ENCODE data around the gene SENP5. TPM values are rescaled to one million over a fixed set of nuclear protein-coding genes. Genes with fewer than 3 reads are reported as not detected.

Gene SENP5
- total and polyA plus RNA-seq, 9 donors = 8.6 to 41.1 (median 28.5) TPM

GRCh38 chr3:196967412-196968232, 99.9 kb downstream of the SENP5 start:
- 25 to 59% (median 31%) methylated on average over 33 to 35 of the region's 35 CpGs for WGBS, 3 donors
- peaks cover 4% of the 10 kb centered on the region for H3K27me3 ChIP-seq
- H3K4me3 ChIP-seq = peak overlapping the region; percentile 65
- DNase-seq = no peak
- no peak for TF ChIP-seq EP300 (IDR thresholded peaks at IDR 0.05)
- TF ChIP-seq, protein P1, sequence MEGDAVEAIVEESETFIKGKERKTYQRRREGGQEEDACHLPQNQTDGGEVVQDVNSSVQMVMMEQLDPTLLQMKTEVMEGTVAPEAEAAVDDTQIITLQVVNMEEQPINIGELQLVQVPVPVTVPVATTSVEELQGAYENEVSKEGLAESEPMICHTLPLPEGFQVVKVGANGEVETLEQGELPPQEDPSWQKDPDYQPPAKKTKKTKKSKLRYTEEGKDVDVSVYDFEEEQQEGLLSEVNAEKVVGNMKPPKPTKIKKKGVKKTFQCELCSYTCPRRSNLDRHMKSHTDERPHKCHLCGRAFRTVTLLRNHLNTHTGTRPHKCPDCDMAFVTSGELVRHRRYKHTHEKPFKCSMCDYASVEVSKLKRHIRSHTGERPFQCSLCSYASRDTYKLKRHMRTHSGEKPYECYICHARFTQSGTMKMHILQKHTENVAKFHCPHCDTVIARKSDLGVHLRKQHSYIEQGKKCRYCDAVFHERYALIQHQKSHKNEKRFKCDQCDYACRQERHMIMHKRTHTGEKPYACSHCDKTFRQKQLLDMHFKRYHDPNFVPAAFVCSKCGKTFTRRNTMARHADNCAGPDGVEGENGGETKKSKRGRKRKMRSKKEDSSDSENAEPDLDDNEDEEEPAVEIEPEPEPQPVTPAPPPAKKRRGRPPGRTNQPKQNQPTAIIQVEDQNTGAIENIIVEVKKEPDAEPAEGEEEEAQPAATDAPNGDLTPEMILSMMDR (IDR thresholded peaks at IDR 0.05) = no peak
- TF ChIP-seq POLR2A (IDR thresholded peaks at IDR 0.05) = no peak
- H3K36me3 ChIP-seq = no peaks in the 10 kb centered on the region
- intact Hi-C loops (cut with DNase I) = no loop called here
- no peak overlapping the region for H3K27ac ChIP-seq
- H3K9me3 ChIP-seq = no peaks in the 10 kb centered on the region
- H3K4me1 ChIP-seq (ENCODE audit: insufficient read depth) = peaks cover 5% of the 10 kb centered on the region

DNA sequence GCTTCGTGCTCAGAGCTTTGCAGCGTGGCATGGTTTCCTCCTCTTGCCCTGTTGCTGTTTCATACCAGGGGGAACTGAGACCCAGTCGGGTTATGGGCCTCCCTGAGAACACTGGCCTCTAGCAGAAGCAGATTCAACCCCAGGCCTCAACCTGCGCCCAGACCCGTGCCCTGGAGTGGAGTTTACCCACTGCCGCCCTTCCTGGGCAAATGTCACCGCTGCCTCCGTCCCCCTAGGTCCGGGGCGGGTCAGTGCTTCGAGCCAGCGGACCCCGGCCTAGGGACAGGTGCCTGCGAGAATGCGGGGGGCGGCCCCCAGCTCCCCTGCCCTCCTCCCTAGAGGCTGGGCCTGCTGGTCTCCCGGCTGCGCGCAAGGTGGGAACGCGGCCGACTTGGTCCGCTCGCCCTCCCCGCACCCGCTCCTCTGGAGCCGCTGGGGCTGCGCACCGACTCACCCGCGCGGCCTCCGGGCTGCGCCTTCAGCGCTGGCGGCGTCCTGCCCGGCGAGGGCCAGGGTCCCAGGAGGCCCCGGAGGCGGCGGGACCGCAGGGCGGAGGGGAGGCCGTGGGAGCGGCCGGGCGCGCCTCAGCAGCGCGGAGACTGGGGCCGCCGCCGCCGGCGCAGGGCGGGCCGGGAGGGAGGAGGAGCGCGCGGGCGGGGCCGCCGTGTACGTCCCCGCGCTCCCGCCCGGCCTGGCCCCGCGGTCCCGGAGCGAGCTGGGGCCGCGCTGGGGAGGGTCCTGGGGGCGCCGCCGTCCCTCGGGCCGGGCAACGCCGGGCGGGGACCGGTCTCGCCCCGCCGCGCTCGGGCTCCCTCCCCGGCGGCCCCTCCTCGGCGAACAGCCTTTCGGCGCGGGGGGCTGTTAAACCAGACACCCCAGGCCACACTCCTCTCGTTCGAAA, 100.8 kb downstream of the SENP5 start, which contains the start of gene PIGZ:
Gene PIGZ (minus strand): TSS at position 601 of the 901 bp plus-strand sequence. CDS start 16,802 bp downstream, outside the sequence.
- intact Hi-C loops (cut with DNase I) = no loop called here
- DNase-seq = peak in 1 of 5 donors; percentile 45
- Histone ChIP-seq H3K36me3 (no peaks in the 10 kb centered on the region), H3K9me3 (no peaks in the 10 kb centered on the region), H3K4me3 (peak within 1 kb of the TSS; percentile 65), H3K27me3 (peaks cover 4% of the 10 kb centered on the region), H3K27ac (no peak within 1 kb of the TSS), H3K4me1 (ENCODE audit: insufficient read depth) (peaks cover 5% of the 10 kb centered on the region)
- no peak for TF ChIP-seq POLR2A (IDR thresholded peaks at IDR 0.05)
- 1 to 2% (median 1%) methylated on average over 29 to 98 of the region's 98 CpGs for WGBS, 3 donors

DNA sequence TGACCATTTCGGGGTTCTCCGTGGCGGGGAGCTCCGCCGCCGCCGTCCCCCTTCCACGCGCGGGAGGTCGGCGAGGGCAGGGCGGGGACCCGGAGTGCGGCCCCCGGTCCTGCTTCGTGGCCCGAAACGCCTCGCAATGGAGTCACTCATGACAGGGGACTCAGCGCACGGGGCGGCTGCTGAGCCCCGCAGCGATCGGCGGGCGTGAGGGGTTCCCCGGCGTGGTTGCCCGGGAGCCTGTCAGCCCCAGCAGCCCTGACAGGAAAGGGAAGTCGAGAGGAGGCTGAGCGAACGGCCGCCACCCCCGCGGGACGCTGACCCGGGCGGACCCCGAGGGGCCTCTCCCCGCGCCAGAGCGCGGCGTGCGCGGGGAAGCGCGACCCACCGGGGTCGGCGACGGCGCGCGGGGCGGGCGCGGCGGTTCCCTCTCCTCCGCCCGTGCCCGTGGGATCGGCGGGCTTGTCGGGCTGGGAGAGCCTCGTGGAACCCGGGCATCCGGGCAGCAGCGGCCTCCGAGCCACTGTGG, 101.5 kb downstream of the SENP5 start:
- no peak for DNase-seq
- H3K4me1 ChIP-seq (ENCODE audit: insufficient read depth) = peaks cover 5% of the 10 kb centered on the region
- H3K4me3 ChIP-seq = peak overlapping the region; percentile 65
- intact Hi-C loops (cut with DNase I) = no loop called here
- H3K36me3 ChIP-seq = no peaks in the 10 kb centered on the region
- H3K27me3 ChIP-seq = peaks cover 4% of the 10 kb centered on the region
- 0 to 1% (median 0%) methylated on average over 57 to 72 of the region's 72 CpGs for whole genome bisulfite sequencing, 3 donors
- H3K9me3 ChIP-seq = no peaks in the 10 kb centered on the region
- H3K27ac ChIP-seq = no peak overlapping the region
- TF ChIP-seq, protein P1 (IDR thresholded peaks at IDR 0.05) = no peak
- TF ChIP-seq POLR2A (IDR thresholded peaks at IDR 0.05) (no peak), EP300 (IDR thresholded peaks at IDR 0.05) (no peak)

DNA sequence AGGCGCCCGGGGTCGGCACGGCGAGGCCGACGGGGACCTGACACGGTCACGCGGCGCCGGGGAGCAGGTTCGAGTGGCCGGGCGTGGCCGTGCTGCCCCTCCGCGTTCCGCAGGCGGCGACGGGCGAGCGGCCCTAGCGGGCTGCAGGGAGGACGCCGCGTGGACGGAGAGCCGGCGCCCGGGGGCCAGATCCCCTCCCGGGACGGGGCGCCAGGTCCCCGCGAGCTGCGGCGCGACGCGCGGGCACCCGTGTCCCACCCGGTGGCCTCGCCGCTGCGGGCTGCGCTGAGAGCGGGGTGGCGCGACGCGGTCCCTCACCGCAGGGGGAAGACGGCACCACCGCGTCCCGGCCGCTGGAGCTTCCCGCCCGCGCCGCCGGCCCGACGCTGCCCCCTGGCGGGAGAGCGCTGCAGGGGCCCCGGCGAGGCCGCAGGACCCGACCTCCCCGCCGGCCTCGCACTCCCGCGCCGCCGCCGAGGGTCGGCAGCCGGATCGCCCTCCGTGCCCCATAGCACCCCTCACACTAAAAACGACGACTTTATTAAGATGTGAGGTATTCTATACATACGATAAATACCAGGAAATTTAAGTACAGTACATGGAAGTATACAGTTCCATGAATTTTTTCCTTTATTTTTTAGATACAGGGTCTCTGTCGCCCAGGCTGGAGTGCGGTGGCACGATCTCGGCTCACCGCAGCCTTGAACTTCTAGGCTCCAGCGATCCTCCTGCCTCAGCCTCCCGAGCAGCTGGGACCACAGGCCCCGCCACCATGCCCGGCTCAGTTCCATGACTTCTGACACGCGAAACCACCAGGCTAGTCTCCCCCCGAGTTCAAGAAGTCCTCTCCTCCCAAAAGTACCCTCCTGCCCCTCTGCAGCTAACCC, 102.2 kb downstream of the SENP5 start:
- H3K27ac ChIP-seq = no peak overlapping the region
- H3K36me3 ChIP-seq = no peaks in the 10 kb centered on the region
- peak in 4 of 5 donors; percentile 44 to 74 (median 60) for DNase-seq
- no peaks in the 10 kb centered on the region for H3K9me3 ChIP-seq
- H3K27me3 ChIP-seq = peaks cover 4% of the 10 kb centered on the region
- intact Hi-C loops (cut with DNase I) = loop anchor here in 2 of 4 donors (10.0 kb wide), 1 partner anchor 215 kb away; no protein-coding TSS in a partner anchor
- no peak for TF ChIP-seq POLR2A (IDR thresholded peaks at IDR 0.05)
- TF ChIP-seq, protein P1 (IDR thresholded peaks at IDR 0.05) = peak; percentile 25 to 89 (median 80)
- peak overlapping the region; percentile 65 for H3K4me3 ChIP-seq
- 8 to 13% (median 11%) methylated on average over 75 to 100 of the region's 100 CpGs for WGBS, 3 donors
- peaks cover 5% of the 10 kb centered on the region for H3K4me1 ChIP-seq (ENCODE audit: insufficient read depth)
